H1 (cell line): ENCODE measurements around the gene NKIRAS2. TPM values are rescaled to one million over a fixed set of nuclear protein-coding genes. Genes with fewer than 3 reads are reported as not detected.

ENCODE experiments used
- CTCF ChIA-PET: fragments of 300-600 bp; sonication (Branson Sonifier 250); formaldehyde crosslinking; loops from one replicate; lab custom pipeline; 2021; ENCODE audit not compliant: partially characterized antibody; lab: Charles Lee
- POLR2A ChIA-PET: fragments of 300-600 bp; sonication (Branson Sonifier 250); formaldehyde crosslinking; loops from one replicate; lab custom pipeline; 2021; ENCODE audit warnings: inconsistent platforms; ENCODE audit not compliant: partially characterized antibody; lab: Charles Lee
- DNase-seq, 2 experiments: peaks; one replicate each; pipeline versions ENCODE4 v3.0.0 to v3.0.0-alpha.2; 2010 to 2022; ENCODE audit warnings: low spot score in 2 of 2, low read depth in 1 of 2, mixed read lengths in 1 of 2
- FAIRE-seq: peaks from 2 replicates; lab custom pipeline; 2011; peaks lifted over from hg19 to GRCh38; lab: Jason Lieb, UNC
- H2AFZ ChIP-seq: 2 replicates; pipeline ENCODE4 v1.8.1; 2012; ENCODE audit warnings: low read length, inconsistent platforms
- H2AK5ac ChIP-seq: 2 replicates; pipeline ENCODE4 v1.6.1; 2013; ENCODE audit warnings: low read depth, low read length
- H2BK120ac ChIP-seq: replicated peaks from 2 replicates; pipeline ENCODE3; 2013; ENCODE audit warnings: low read depth, low read length, inconsistent platforms
- H2BK12ac ChIP-seq: 2 replicates; pipeline ENCODE4 v1.6.1; 2013; ENCODE audit warnings: low read depth, low read length
- H2BK15ac ChIP-seq: 2 replicates; pipeline ENCODE4 v1.6.1; 2013; ENCODE audit warnings: low read length
- H2BK20ac ChIP-seq: 2 replicates; pipeline ENCODE4 v1.6.1; 2013; ENCODE audit warnings: low read length
- H2BK5ac ChIP-seq: 2 replicates; pipeline ENCODE4 v1.6.1; 2013; ENCODE audit warnings: low read depth, low read length
- H3K14ac ChIP-seq: 2 replicates; pipeline ENCODE4 v1.6.1; 2013; ENCODE audit warnings: inconsistent platforms; ENCODE audit not compliant: insufficient read length
- H3K18ac ChIP-seq: 2 replicates; pipeline ENCODE4 v1.6.1; 2013; ENCODE audit warnings: low read length; ENCODE audit errors: extremely low read depth
- H3K23ac ChIP-seq: 2 replicates; pipeline ENCODE4 v1.6.1; 2013; ENCODE audit warnings: inconsistent platforms; ENCODE audit not compliant: insufficient read length
- H3K23me2 ChIP-seq: 2 replicates; pipeline ENCODE4 v1.6.1; 2013; ENCODE audit warnings: low read depth, low read length
- H3K27ac ChIP-seq: 2 replicates; pipeline ENCODE4 v1.6.1; 2011; ENCODE audit warnings: low read depth, low read length, inconsistent platforms
- H3K27me3 ChIP-seq, 4 experiments: replicated peaks in 1 of 4; 1 replicate in 1 of 4; 2 replicates in 3 of 4; pipeline versions ENCODE4 v1.6.1 to v1.8.1; 2011 to 2013; ENCODE audit warnings: low read length in 3 of 4, mild to moderate bottlenecking in 3 of 4, inconsistent platforms in 2 of 4, mixed read lengths in 2 of 4, moderate library complexity in 1 of 4; ENCODE audit not compliant: control insufficient read depth in 3 of 4, insufficient read depth in 3 of 4; ENCODE audit errors: extremely low read depth in 1 of 4
- H3K36me3 ChIP-seq, 4 experiments: 2 replicates each; pipeline versions ENCODE4 v1.6.1 to v1.8.1; 2011 to 2013; ENCODE audit warnings: mild to moderate bottlenecking in 4 of 4, low read length in 3 of 4, moderate library complexity in 2 of 4, control low read depth in 1 of 4, inconsistent platforms in 1 of 4; ENCODE audit not compliant: insufficient read depth in 4 of 4, control insufficient read depth in 2 of 4
- H3K4ac ChIP-seq: replicated peaks from 2 replicates; pipeline ENCODE3; 2013; ENCODE audit warnings: low read length, low read depth, mixed read lengths, inconsistent platforms; ENCODE audit not compliant: insufficient read length
- H3K4me1 ChIP-seq, 4 experiments: replicated peaks in 1 of 4; 1 replicate in 1 of 4; 2 replicates in 3 of 4; pipeline versions ENCODE4 v1.6.1 to v1.8.1; 2011 to 2013; ENCODE audit warnings: low read length in 3 of 4, inconsistent platforms in 2 of 4, mixed read lengths in 1 of 4; ENCODE audit not compliant: insufficient read depth in 4 of 4, control insufficient read depth in 3 of 4
- H3K4me2 ChIP-seq, 2 experiments: 2 replicates each; pipeline versions ENCODE4 v1.6.1 to v1.8.1; 2011 to 2013; ENCODE audit warnings: low read depth in 2 of 2, low read length in 2 of 2, control low read depth in 1 of 2, inconsistent platforms in 1 of 2, mild to moderate bottlenecking in 1 of 2; ENCODE audit not compliant: insufficient read depth in 1 of 2
- H3K4me3 ChIP-seq, 4 experiments: fragments of 200-600, 300-600 bp in 1 of 4; sonication (generic), shearing (Covaris generic), sonication (Bioruptor Twin) in 1 of 4; 2 replicates each; pipeline versions ENCODE4 v1.5.1 to v1.8.1; 2011 to 2016; ENCODE audit warnings: low read length in 4 of 4, low read depth in 3 of 4, control low read depth in 2 of 4, inconsistent platforms in 2 of 4, mild to moderate bottlenecking in 2 of 4, mixed read lengths in 1 of 4, moderate library complexity in 1 of 4; ENCODE audit not compliant: insufficient read depth in 2 of 4; ENCODE audit errors: extremely low read depth in 1 of 4
- H3K56ac ChIP-seq: replicated peaks from 2 replicates; pipeline ENCODE3; 2013; ENCODE audit warnings: low read depth, mild to moderate bottlenecking, mixed read lengths, low read length, inconsistent platforms; ENCODE audit not compliant: insufficient read length
- H3K79me1 ChIP-seq: 2 replicates; pipeline ENCODE4 v1.6.1; 2013; ENCODE audit warnings: low read depth, low read length, control low read depth
- H3K79me2 ChIP-seq, 2 experiments: 2 replicates each; pipeline versions ENCODE4 v1.6.1 to v1.8.1; 2012 to 2013; ENCODE audit warnings: low read length in 2 of 2, mild to moderate bottlenecking in 2 of 2, inconsistent platforms in 1 of 2; ENCODE audit not compliant: insufficient read depth in 2 of 2, control insufficient read depth in 1 of 2
- H3K9ac ChIP-seq, 4 experiments: replicated peaks in 1 of 4; 1 replicate in 1 of 4; 2 replicates in 3 of 4; pipeline versions ENCODE4 v1.6.1 to v1.8.1; 2011 to 2013; ENCODE audit warnings: low read depth in 3 of 4, low read length in 3 of 4, control low read depth in 2 of 4, mild to moderate bottlenecking in 2 of 4, moderate library complexity in 2 of 4, inconsistent platforms in 1 of 4; ENCODE audit errors: extremely low read depth in 1 of 4
- H3K9me3 ChIP-seq, 2 experiments: 2 replicates each; pipeline versions ENCODE4 v1.6.1 to v1.8.1; 2012 to 2013; ENCODE audit warnings: mild to moderate bottlenecking in 2 of 2, moderate library complexity in 2 of 2, control low read depth in 1 of 2, inconsistent platforms in 1 of 2, low read depth in 1 of 2, low read length in 1 of 2, mixed read lengths in 1 of 2; ENCODE audit not compliant: insufficient read depth in 2 of 2
- H4K20me1 ChIP-seq, 2 experiments: replicated peaks in 1 of 2; 2 replicates each; pipeline versions ENCODE3 to v1.8.1; 2011 to 2013; ENCODE audit warnings: inconsistent platforms in 2 of 2, low read length in 2 of 2, mild to moderate bottlenecking in 1 of 2; ENCODE audit not compliant: insufficient read depth in 2 of 2, control insufficient read depth in 1 of 2
- H4K5ac ChIP-seq: 2 replicates; pipeline ENCODE4 v1.6.1; 2013; ENCODE audit warnings: low read length, low read depth, mixed read lengths, inconsistent platforms; ENCODE audit not compliant: insufficient read length
- H4K8ac ChIP-seq: 2 replicates; pipeline ENCODE4 v1.8.0; 2013; ENCODE audit warnings: mild to moderate bottlenecking, moderate library complexity, low read length, inconsistent platforms; ENCODE audit not compliant: insufficient read depth; ENCODE audit errors: extremely low read depth
- H4K91ac ChIP-seq: replicated peaks from 2 replicates; pipeline ENCODE3; 2013; ENCODE audit warnings: low read length, mixed read lengths, inconsistent platforms; ENCODE audit not compliant: insufficient read length
- CEBPB ChIP-seq: IDR thresholded peaks from 2 replicates; pipeline ENCODE4 v1.6.1; 2012; ENCODE audit warnings: low read depth, low read length
- CHD1 ChIP-seq: IDR thresholded peaks from 2 replicates; pipeline ENCODE4 v1.6.1; 2012; ENCODE audit warnings: low read depth, low read length, improper control_type of control experiment
- CTBP2 ChIP-seq: IDR thresholded peaks from 2 replicates; pipeline ENCODE4 v1.7.0; 2011; ENCODE audit warnings: borderline replicate concordance, mild to moderate bottlenecking, moderate library complexity, mixed read lengths, low read length; ENCODE audit not compliant: insufficient read depth, insufficient read length
- WGBS, 2 experiments: shearing (Covaris generic) in 1 of 2; methylation state at CpG; one replicate each; pipeline versions ENCODE4 v1.1.6 to v1.1.7; 2013 to 2015; ENCODE audit warnings: low lambda C conversion rate in 2 of 2, mixed read lengths in 2 of 2, inconsistent platforms in 1 of 2, low coverage in 1 of 2, missing lambda C conversion rate in 1 of 2; ENCODE audit not compliant: insufficient replicate concordance in 2 of 2, insufficient coverage in 1 of 2, insufficient read length in 1 of 2; ENCODE audit errors: extremely low coverage in 1 of 2, missing lambda C conversion rate in 1 of 2; 5-methylcytosine and 5-hydroxymethylcytosine counted together
- polyA plus RNA-seq, 7 experiments: library from polyadenylated mRNA; depleted of rRNA in 3 of 7; stranded (reverse) in 5 of 7; unstranded in 2 of 7; fragments of >200 nt in 5 of 7; fragments of 200-250 nt in 2 of 7; gene quantifications; 1 replicate in 5 of 7; 2 replicates in 1 of 7; 4 replicates in 1 of 7; pipeline versions ENCODE4 v1.2.1 to v1.2.3, GENCODE V29; 2011 to 2013; ENCODE audit warnings: missing spikeins in 2 of 7, mixed read lengths in 2 of 7
- total RNA-seq: library from RNA; stranded (reverse); fragmentation: NEBNext Ultra II Directional; extraction: Animal tissue kit (Norgen Biotek cat#: 25700); gene quantifications from 2 replicates; pipeline ENCODE4 v1.2.1, GENCODE V29; 2021

Gene NKIRAS2
- total and polyA plus RNA-seq, 2 of the 8 experiments (the other 6 are each of a cell fraction or from before 2014, with no cell fraction given): 34.5 to 51.1 TPM

DNA sequence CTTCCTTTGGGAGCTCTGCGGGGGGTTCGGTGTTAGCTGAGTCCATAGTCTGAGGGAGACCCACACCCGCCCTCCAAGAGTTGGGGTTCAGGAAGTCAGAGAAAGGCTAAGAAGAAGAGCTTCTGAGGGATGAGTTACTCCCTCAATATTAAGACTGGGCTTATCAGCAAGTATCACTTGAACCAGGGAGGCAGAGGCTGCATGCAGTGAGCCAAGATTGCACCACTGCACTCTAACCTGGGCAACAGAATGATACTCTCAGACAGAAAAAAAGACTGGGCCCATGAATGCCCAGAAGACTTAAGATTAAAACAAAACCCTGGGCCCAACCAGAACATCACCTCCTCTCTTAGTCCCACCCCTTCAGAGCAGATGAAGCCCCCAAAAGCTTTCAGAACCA, 6.0 kb downstream of the NKIRAS2 start:
- Histone ChIP-seq H3K27me3 (no peaks in the 10 kb centered on the region), H3K4me2 (no peak overlapping the region), H2BK120ac (no peak overlapping the region), H3K79me1 (0 out of 2 replicates have a peak, but pooled peaks cover 2% of the 10 kb centered on the region), H3K18ac (no peak overlapping the region), H2BK15ac (no peak overlapping the region), H3K27ac (no peak overlapping the region), H3K14ac (no peak overlapping the region), H2AFZ (no peak overlapping the region), H4K91ac (no peak overlapping the region), H3K23ac (no peak overlapping the region), H3K4me1 (peaks cover 2 to 15% (median 5%) of the 10 kb centered on the region in 4 experiments), H3K79me2 (peaks cover 6 to 7% of the 10 kb centered on the region in 2 experiments; a peak in 3 of 4 replicates), H2BK5ac (no peak overlapping the region), H4K8ac (no peak overlapping the region), H3K4me3 (no peak overlapping the region), H4K20me1 (no peaks in the 10 kb centered on the region), H3K23me2 (peaks cover 2% of the 10 kb centered on the region; the same call in 1 of the 2 replicates), H3K4ac (no peak overlapping the region), H3K36me3 (peaks cover 13 to 30% (median 15%) of the 10 kb centered on the region in 4 experiments; a peak in 6 of 8 replicates), H3K56ac (no peak overlapping the region), H2BK12ac (no peak overlapping the region), H3K9me3 (no peaks in the 10 kb centered on the region), H3K9ac (no peak overlapping the region), H4K5ac (no peak overlapping the region), H2AK5ac (no peak overlapping the region), H2BK20ac (no peak overlapping the region)
- no peak for DNase-seq
- TF ChIP-seq CEBPB (no peak), CHD1 (no peak), CTBP2 (no peak)
- ChIA-PET CTCF (interaction anchor here (0.6 to 38.8 kb wide), 20 partner anchors 9 to 287 kb away, joined by 3 to 1084 read pairs (median 7); partner anchors contain the start of genes DHX58, DNAJC7, HSPB9 and KAT2A), POLR2A (interaction anchor here (0.7 to 6.0 kb wide), 16 partner anchors 9 to 95 kb away, joined by 3 to 51 read pairs (median 4); partner anchors contain the start of genes DHX58, DNAJC7, HSPB9 and KAT2A)
- FAIRE-seq: no peak
- 92% methylated on average over 3 of the region's 3 CpGs; no CpG with 5 or more reads in 1 of the 2 experiments for WGBS, 2 experiments
